ENCODE results near the gene TXNDC2. TPM values are rescaled to one million over a fixed set of nuclear protein-coding genes. Genes with fewer than 3 reads are reported as not detected.

TXNDC2 gene
- total and polyA plus RNA-seq, 2 of the 4 experiments (the other 2 are of a cell fraction) = 0.18 TPM; not detected in 1

DNA sequence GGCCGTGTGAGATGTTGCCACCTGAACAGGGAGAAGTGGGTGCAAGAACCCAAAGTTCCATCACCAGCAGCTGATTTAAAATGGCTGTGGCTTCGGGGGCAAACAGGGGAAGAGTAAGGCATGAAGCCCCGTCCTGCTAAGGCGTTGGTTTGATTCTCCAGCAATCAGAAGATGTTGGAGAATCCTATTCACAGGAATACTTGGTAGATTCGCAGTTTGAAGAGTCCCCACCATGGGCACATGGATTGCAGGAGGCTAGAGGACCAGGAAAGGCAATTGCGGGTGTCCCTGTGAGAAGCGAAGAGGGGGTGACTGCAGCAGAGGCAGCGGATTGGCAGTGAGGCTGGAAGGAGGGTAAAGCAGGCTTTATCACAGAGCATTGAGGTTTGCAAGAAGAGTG, 46.6 kb upstream of the TXNDC2 start:
- no peaks in the 10 kb centered on the region for H3K27me3 ChIP-seq (ENCODE audit: control insufficient read depth, insufficient read depth, low read length)
- CTCF ChIA-PET = no interaction called here
- no peak overlapping the region for H2BK15ac ChIP-seq (ENCODE audit: low read depth, low read length)
- POLR2A ChIA-PET (ENCODE audit: unreplicated experiment) = no interaction called here
- no peak overlapping the region for H2AFZ ChIP-seq (replicated peaks; ENCODE audit: low read length, poor library complexity)
- TF ChIP-seq MAFK (IDR thresholded peaks at IDR 0.05; ENCODE audit: low read depth, low read length) (no peak), BHLHE40 (IDR thresholded peaks at IDR 0.05; ENCODE audit: low read depth, low read length) (no peak), CEBPB (IDR thresholded peaks at IDR 0.05; ENCODE audit: low read depth, low read length) (no peak), RCOR1 (IDR thresholded peaks at IDR 0.05; ENCODE audit: insufficient replicate concordance, low read length) (no peak)
- H3K56ac ChIP-seq (ENCODE audit: extremely low read depth, insufficient read depth, low read length) = no peak overlapping the region
- BruUV-seq (replicated peaks) = no TSS peak
- H4K8ac ChIP-seq (ENCODE audit: low read depth in 2 of 2, low read length in 2 of 2) = no peak overlapping the region
- intact Hi-C loops (cut with micrococcal nuclease) (no loop called here), dilution Hi-C loops (cut with HindIII; ENCODE audit: low sequenced_read_pairs, unreplicated experiment) (no loop called here), in situ Hi-C loops (cut with MboI; ENCODE audit: low sequenced_read_pairs) (no loop called here)
- H4K5ac ChIP-seq (ENCODE audit: low read depth, low read length) = no peak overlapping the region
- WGBS, 2 experiments (ENCODE audit: extremely low coverage in 2 of 2, insufficient read length in 1 of 2) = 85% methylated on average over 4 of the region's 8 CpGs; no CpG with 5 or more reads in 1 of the 2 experiments
- no peaks in the 10 kb centered on the region for H3K4me1 ChIP-seq (ENCODE audit: control insufficient read depth, insufficient read depth, low read length)
- ATAC-seq (ENCODE audit: low read depth) (no peak), DNase-seq (no peak)
- no peak overlapping the region for H2BK120ac ChIP-seq (ENCODE audit: low read depth, low read length)
- H3K9me3 ChIP-seq (ENCODE audit: control insufficient read depth, insufficient read depth, low read length) = no peaks in the 10 kb centered on the region
- H2BK20ac ChIP-seq (ENCODE audit: low read depth, low read length) = no peak overlapping the region
- H2AK9ac ChIP-seq (replicated peaks; ENCODE audit: low read depth, low read length, poor library complexity) = no peak overlapping the region
- no peak overlapping the region for H3K27ac ChIP-seq (ENCODE audit: insufficient read depth, low read length)
- peaks cover 15 to 16% of the 10 kb centered on the region in 2 experiments for H3K79me1 ChIP-seq (ENCODE audit: low read depth in 1 of 2, low read length in 2 of 2)
- H3K9me1 ChIP-seq (ENCODE audit: insufficient read depth, low read length) = peaks cover 6% of the 10 kb centered on the region; the same call in 1 of the 2 replicates
- H3K18ac ChIP-seq (ENCODE audit: low read depth, low read length) = no peak overlapping the region
- no peak overlapping the region for H3K23ac ChIP-seq (ENCODE audit: low read depth, low read length)
- no peak overlapping the region for H3K4ac ChIP-seq (ENCODE audit: low read depth, low read length)
- H3K36me3 ChIP-seq (ENCODE audit: control insufficient read depth, insufficient read depth, low read length) = no peaks in the 10 kb centered on the region
- H4K20me1 ChIP-seq (ENCODE audit: insufficient read depth, low read length) = no peaks in the 10 kb centered on the region
- H2BK5ac ChIP-seq (ENCODE audit: low read depth, low read length, poor library complexity, severe bottlenecking) = no peak overlapping the region
- no peak overlapping the region for H3K4me3 ChIP-seq (ENCODE audit: insufficient read depth, low read depth, low read length)
- H2AK5ac ChIP-seq (ENCODE audit: low read depth, low read length) = no peak overlapping the region
- H3K9ac ChIP-seq (ENCODE audit: low read depth, low read length) = no peak overlapping the region
- H3K4me2 ChIP-seq (ENCODE audit: low read depth, low read length) = no peak overlapping the region
- H4K91ac ChIP-seq (ENCODE audit: insufficient read depth, low read depth, low read length) = no peak overlapping the region
- no peak overlapping the region for H3K14ac ChIP-seq (replicated peaks; ENCODE audit: low read depth, low read length)
